ENCODE data around the gene DUSP14.

The DUSP14 gene

GRCh38 chr17:37555386-37555785 is 65.7 kb downstream of the DUSP14 start:
- DNase-seq (ENCODE audit: low spot score) (no peak), FAIRE-seq (no peak)

- FAIRE-seq (no peak), DNase-seq (ENCODE audit: low spot score) (no peak)
Measured at GRCh38 chr17:37557482-37557881, 67.8 kb downstream of the DUSP14 start.

DNA sequence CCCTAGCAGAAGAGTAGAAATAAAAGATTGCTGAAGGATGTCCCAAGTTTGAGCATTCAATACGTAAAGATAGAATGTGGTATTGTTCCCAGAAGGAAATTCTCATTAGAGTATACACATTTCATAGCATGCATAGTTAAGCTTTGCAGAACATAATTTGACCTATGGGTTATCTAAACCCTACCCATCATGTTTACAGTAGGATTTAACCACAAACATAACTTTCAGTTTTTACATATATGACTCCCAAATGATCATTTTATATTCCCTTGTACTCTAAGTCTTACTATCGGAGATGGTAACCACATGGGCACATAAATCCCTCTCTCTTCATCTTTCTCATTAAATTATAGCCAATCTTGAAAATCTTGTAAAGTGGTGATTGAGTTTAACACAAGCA is 68.6 kb downstream of the DUSP14 start:
- DNase-seq (ENCODE audit: low spot score) (no peak), FAIRE-seq (no peak)

DNA sequence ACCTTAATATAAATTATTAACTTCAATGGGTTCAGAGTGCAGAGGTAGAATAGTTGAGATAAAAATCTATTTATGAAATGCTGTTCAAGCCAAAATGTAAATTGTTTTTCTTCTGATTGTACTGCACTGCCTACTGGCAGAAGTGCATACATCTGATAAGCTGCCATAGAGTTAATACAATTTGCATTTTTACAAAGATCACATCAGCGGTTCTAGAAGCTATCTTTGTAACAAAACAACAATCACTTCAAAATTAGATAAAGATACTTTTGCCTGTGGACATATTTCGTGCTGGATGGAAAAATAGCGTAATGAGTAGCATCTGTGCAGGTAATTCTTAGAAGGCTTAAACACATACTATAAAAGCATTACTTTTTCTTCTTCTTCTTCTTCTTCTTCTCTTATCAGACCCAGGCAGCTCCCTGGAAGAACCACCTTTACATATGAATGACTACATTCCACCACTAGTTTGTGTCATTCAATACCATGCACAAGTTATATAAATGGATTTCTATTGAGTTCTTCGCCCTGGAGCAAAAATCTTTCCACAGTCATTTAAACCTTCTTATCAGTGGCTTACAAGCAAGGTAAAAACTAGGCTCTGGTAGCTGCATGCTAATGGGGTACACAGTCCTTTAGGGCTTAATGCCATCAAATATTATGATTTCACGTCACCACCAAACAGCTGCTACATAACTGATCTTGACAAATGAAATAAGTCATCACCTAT is 72.5 kb downstream of the DUSP14 start:
- no peak for DNase-seq (ENCODE audit: low spot score)
- no peak for FAIRE-seq

All from RCC 7860 (cell line).